WI38 (cell line): ENCODE measurements around the gene MAMSTR.

Experiments used
- H3K4me3 ChIP-seq: 2 replicates; pipeline ENCODE4 v1.5.1; 2011; ENCODE audit warnings: low read depth, mild to moderate bottlenecking, control low read depth, low read length
- TF ChIP-seq, protein P1 (sequence below): IDR thresholded peaks from 2 replicates; pipeline ENCODE4 v1.5.1; 2012; ENCODE audit warnings: low read depth, mild to moderate bottlenecking, control low read depth, low read length

The MAMSTR gene

GRCh38 chr19:48742096-48742495 lies 22.6 kb upstream of the MAMSTR start:
- H3K4me3 ChIP-seq = no peak overlapping the region
- TF ChIP-seq, protein P1, sequence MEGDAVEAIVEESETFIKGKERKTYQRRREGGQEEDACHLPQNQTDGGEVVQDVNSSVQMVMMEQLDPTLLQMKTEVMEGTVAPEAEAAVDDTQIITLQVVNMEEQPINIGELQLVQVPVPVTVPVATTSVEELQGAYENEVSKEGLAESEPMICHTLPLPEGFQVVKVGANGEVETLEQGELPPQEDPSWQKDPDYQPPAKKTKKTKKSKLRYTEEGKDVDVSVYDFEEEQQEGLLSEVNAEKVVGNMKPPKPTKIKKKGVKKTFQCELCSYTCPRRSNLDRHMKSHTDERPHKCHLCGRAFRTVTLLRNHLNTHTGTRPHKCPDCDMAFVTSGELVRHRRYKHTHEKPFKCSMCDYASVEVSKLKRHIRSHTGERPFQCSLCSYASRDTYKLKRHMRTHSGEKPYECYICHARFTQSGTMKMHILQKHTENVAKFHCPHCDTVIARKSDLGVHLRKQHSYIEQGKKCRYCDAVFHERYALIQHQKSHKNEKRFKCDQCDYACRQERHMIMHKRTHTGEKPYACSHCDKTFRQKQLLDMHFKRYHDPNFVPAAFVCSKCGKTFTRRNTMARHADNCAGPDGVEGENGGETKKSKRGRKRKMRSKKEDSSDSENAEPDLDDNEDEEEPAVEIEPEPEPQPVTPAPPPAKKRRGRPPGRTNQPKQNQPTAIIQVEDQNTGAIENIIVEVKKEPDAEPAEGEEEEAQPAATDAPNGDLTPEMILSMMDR = no peak

- H3K4me3 ChIP-seq = no peak overlapping the region
- TF ChIP-seq, protein P1 = no peak
Measured at GRCh38 chr19:48741129-48741999, 21.8 kb upstream of the MAMSTR start.

GRCh38 chr19:48740164-48740972 lies 20.8 kb upstream of the MAMSTR start, which contains the start of gene RASIP1:
Gene RASIP1, minus strand, starts transcription at chr19:48740610. Its CDS starts 328 bp downstream, at chr19:48740282.
- no peak within 1 kb of the TSS for H3K4me3 ChIP-seq
- TF ChIP-seq, protein P1 = no peak

- TF ChIP-seq, protein P1 = no peak
- H3K4me3 ChIP-seq = peak overlapping the region; percentile 43
Measured at GRCh38 chr19:48739404-48740163, 20.1 kb upstream of the MAMSTR start.

- peak overlapping the region; percentile 43 for H3K4me3 ChIP-seq
- TF ChIP-seq, protein P1 = no peak
Measured at GRCh38 chr19:48738557-48739403, 19.3 kb upstream of the MAMSTR start.

DNA sequence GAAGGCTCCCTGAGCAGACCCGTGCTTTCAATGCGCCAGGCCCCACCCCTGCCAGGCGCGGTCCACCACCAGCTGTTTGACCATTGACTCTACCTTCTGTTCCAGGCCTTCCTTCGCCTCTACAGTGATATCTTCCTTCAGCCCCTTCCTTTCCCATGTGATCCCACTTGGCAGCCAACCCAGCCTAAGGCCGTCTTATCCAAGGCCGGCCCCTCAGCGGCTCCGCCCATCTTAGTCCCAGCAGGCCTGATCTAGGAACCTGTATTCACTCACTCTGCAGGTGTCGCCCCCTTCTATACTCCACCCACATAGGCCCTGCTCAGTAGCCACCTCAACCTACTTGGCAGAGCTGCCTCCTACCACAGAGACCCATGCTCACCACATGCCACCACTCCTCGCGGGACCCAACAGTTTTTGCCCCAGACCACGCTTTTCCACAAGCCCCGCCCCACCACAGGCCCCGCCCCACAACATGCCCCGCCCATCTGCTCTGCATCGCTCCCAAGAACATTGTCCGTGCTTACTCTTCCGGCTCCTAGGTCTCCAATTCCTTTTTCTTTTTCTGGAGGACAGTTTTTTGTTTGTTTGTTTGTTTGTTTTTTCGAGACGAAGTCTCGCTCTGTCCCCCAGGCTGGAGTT lies 18.0 kb upstream of the MAMSTR start:
- H3K4me3 ChIP-seq = no peak overlapping the region
- TF ChIP-seq, protein P1 = no peak
